HEK293 (cell line): ENCODE measurements around the gene NRROS.

ENCODE experiments used
- HOXA7 ChIP-seq: sonication (generic); formaldehyde crosslinking; IDR thresholded peaks from 2 replicates; pipeline ENCODE4 v1.8.1; 2022; ENCODE audit warnings: missing genetic modification reagents, borderline replicate concordance
- REPIN1 ChIP-seq: fragments of 450-650 bp; formaldehyde crosslinking; IDR thresholded peaks from 2 replicates; pipeline ENCODE4 v1.5.1; 2017; ENCODE audit warnings: missing biosample characterization, missing genetic modification characterization, low read depth
- TCF7L2 ChIP-seq: IDR thresholded peaks from 2 replicates; pipeline ENCODE4 v1.6.1; 2011; ENCODE audit warnings: low read depth, mild to moderate bottlenecking, inconsistent platforms, low read length, moderate library complexity, borderline replicate concordance
- ZNF148 ChIP-seq: fragments of 450-650 bp; formaldehyde crosslinking; IDR thresholded peaks from 2 replicates; pipeline ENCODE4 v1.5.0; 2017; ENCODE audit warnings: missing biosample characterization, missing genetic modification characterization, borderline replicate concordance
- ZNF2 ChIP-seq: fragments of 450-650 bp; formaldehyde crosslinking; IDR thresholded peaks from 2 replicates; pipeline ENCODE4 v1.5.1; 2016; ENCODE audit warnings: missing biosample characterization, missing genetic modification characterization
- ZNF426 ChIP-seq: fragments of 450-650 bp; formaldehyde crosslinking; IDR thresholded peaks from 2 replicates; pipeline ENCODE4 v1.5.1; 2017; ENCODE audit warnings: missing biosample characterization, missing genetic modification characterization, mild to moderate bottlenecking, inconsistent platforms, moderate library complexity
- ZNF548 ChIP-seq: fragments of 450-650 bp; formaldehyde crosslinking; IDR thresholded peaks from 2 replicates; pipeline ENCODE4 v1.5.1; 2016; ENCODE audit warnings: missing biosample characterization, missing genetic modification characterization
- TF ChIP-seq, protein P1 (sequence below): fragments of 450-650 bp; formaldehyde crosslinking; IDR thresholded peaks from 2 replicates; pipeline ENCODE4 v1.5.1; 2016; ENCODE audit warnings: missing biosample characterization, missing genetic modification characterization
- TF ChIP-seq, protein P2 (sequence below): fragments of 450-650 bp; formaldehyde crosslinking; IDR thresholded peaks from 2 replicates; pipeline ENCODE4 v1.5.1; 2016; ENCODE audit warnings: missing biosample characterization, missing genetic modification characterization
- TF ChIP-seq, protein P3 (sequence below): fragments of 450-650 bp; formaldehyde crosslinking; IDR thresholded peaks from 2 replicates; pipeline ENCODE4 v1.5.1; 2017; ENCODE audit warnings: missing biosample characterization, missing genetic modification characterization

DNA sequence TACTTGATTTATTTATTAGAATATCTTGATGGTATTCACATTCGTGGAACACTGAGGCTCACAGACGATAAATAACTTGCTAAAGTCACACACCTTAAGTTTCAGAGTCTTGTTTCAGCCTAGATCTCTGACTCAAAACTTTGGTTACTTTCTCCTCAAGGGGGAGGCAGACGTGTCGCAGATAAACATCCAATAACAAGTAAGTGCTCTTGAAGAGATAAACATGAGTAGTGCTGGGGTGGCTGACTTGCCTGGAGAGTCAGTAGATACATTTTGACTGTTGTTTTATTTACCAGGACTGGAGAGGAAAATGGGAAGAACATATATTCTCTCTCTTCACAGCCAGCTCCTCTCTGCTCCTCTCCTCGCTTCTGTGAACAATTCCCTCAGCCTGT is 39.8 kb upstream of the NRROS start:
- TF ChIP-seq ZNF148 (no peak), ZNF548 (no peak), ZNF2 (no peak), ZNF426 (no peak), REPIN1 (tag by site-specific recombination) (no peak), TCF7L2 (no peak), HOXA7 (CRISPR knock-in tag) (no peak)
- TF ChIP-seq, protein P1, sequence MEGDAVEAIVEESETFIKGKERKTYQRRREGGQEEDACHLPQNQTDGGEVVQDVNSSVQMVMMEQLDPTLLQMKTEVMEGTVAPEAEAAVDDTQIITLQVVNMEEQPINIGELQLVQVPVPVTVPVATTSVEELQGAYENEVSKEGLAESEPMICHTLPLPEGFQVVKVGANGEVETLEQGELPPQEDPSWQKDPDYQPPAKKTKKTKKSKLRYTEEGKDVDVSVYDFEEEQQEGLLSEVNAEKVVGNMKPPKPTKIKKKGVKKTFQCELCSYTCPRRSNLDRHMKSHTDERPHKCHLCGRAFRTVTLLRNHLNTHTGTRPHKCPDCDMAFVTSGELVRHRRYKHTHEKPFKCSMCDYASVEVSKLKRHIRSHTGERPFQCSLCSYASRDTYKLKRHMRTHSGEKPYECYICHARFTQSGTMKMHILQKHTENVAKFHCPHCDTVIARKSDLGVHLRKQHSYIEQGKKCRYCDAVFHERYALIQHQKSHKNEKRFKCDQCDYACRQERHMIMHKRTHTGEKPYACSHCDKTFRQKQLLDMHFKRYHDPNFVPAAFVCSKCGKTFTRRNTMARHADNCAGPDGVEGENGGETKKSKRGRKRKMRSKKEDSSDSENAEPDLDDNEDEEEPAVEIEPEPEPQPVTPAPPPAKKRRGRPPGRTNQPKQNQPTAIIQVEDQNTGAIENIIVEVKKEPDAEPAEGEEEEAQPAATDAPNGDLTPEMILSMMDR (tag by site-specific recombination): no peak
- TF ChIP-seq, protein P2, sequence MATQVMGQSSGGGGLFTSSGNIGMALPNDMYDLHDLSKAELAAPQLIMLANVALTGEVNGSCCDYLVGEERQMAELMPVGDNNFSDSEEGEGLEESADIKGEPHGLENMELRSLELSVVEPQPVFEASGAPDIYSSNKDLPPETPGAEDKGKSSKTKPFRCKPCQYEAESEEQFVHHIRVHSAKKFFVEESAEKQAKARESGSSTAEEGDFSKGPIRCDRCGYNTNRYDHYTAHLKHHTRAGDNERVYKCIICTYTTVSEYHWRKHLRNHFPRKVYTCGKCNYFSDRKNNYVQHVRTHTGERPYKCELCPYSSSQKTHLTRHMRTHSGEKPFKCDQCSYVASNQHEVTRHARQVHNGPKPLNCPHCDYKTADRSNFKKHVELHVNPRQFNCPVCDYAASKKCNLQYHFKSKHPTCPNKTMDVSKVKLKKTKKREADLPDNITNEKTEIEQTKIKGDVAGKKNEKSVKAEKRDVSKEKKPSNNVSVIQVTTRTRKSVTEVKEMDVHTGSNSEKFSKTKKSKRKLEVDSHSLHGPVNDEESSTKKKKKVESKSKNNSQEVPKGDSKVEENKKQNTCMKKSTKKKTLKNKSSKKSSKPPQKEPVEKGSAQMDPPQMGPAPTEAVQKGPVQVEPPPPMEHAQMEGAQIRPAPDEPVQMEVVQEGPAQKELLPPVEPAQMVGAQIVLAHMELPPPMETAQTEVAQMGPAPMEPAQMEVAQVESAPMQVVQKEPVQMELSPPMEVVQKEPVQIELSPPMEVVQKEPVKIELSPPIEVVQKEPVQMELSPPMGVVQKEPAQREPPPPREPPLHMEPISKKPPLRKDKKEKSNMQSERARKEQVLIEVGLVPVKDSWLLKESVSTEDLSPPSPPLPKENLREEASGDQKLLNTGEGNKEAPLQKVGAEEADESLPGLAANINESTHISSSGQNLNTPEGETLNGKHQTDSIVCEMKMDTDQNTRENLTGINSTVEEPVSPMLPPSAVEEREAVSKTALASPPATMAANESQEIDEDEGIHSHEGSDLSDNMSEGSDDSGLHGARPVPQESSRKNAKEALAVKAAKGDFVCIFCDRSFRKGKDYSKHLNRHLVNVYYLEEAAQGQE (tag by site-specific recombination): no peak
- TF ChIP-seq, protein P3, sequence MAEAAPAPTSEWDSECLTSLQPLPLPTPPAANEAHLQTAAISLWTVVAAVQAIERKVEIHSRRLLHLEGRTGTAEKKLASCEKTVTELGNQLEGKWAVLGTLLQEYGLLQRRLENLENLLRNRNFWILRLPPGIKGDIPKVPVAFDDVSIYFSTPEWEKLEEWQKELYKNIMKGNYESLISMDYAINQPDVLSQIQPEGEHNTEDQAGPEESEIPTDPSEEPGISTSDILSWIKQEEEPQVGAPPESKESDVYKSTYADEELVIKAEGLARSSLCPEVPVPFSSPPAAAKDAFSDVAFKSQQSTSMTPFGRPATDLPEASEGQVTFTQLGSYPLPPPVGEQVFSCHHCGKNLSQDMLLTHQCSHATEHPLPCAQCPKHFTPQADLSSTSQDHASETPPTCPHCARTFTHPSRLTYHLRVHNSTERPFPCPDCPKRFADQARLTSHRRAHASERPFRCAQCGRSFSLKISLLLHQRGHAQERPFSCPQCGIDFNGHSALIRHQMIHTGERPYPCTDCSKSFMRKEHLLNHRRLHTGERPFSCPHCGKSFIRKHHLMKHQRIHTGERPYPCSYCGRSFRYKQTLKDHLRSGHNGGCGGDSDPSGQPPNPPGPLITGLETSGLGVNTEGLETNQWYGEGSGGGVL: no peak
